HG02623 (cell line): ENCODE data around the gene MAP3K3.
A peak's percentile ranks its signal among the peaks of the same experiment; 100 is the strongest.
"Not testable (repeated sequence)": the region's sequence is repeated elsewhere in the genome, so short reads cannot be mapped to it uniquely, and the experiment has no call there.

ENCODE experiments used
- ATAC-seq: cut with Tn5 transposase; IDR thresholded peaks from one replicate; pipeline ENCODE4 v1.9.1; 2021; ENCODE audit warnings: moderate library complexity; ENCODE audit not compliant: unreplicated experiment

The MAP3K3 gene

GRCh38 chr17:63703556-63704258 is 81.5 kb downstream of the MAP3K3 start:
- no peak for ATAC-seq

- ATAC-seq: no peak
Observed at GRCh38 chr17:63704259-63704576, 82.0 kb downstream of the MAP3K3 start.

- no peak for ATAC-seq
Observed at GRCh38 chr17:63704836-63705235, 82.6 kb downstream of the MAP3K3 start.

- no peak for ATAC-seq
Observed at GRCh38 chr17:63705657-63706056, 83.4 kb downstream of the MAP3K3 start.

GRCh38 chr17:63706336-63707082 is 84.3 kb downstream of the MAP3K3 start:
- ATAC-seq: no peak

- no peak for ATAC-seq
Observed at GRCh38 chr17:63707151-63707550, 84.9 kb downstream of the MAP3K3 start.

- no peak for ATAC-seq
Observed at GRCh38 chr17:63709110-63709509, 86.9 kb downstream of the MAP3K3 start.

- ATAC-seq: no peak
Observed at GRCh38 chr17:63714550-63715277, 92.5 kb downstream of the MAP3K3 start.

- no peak for ATAC-seq
Observed at GRCh38 chr17:63716426-63716825, 94.2 kb downstream of the MAP3K3 start.

GRCh38 chr17:63718988-63719387 is 96.8 kb downstream of the MAP3K3 start:
- no peak for ATAC-seq

- ATAC-seq: not testable (repeated sequence)
Observed at GRCh38 chr17:63720194-63720593, 98.0 kb downstream of the MAP3K3 start.

GRCh38 chr17:63722403-63722802 is 100.2 kb downstream of the MAP3K3 start:
- no peak for ATAC-seq

GRCh38 chr17:63735691-63736090 is 113.5 kb downstream of the MAP3K3 start:
- ATAC-seq: no peak

GRCh38 chr17:63740464-63741142 is 118.4 kb downstream of the MAP3K3 start:
- ATAC-seq: no peak

- ATAC-seq: no peak
Observed at GRCh38 chr17:63741143-63741407, 118.9 kb downstream of the MAP3K3 start.

- peak; percentile 88 for ATAC-seq
Observed at GRCh38 chr17:63741408-63742173, 119.4 kb downstream of the MAP3K3 start, which contains the start of gene STRADA. STRADA (minus strand) TSS chr17:63741799; CDS start chr17:63728369, 13,430 bp downstream.
